A673 (cell line): ENCODE data around the gene ADAMTS2.

Source experiments
- EZH2 ChIP-seq: fragments of 200-600 bp; sonication (generic); IDR thresholded peaks from 2 replicates; pipeline ENCODE4 v1.6.1; 2017; ENCODE audit warnings: borderline replicate concordance, low read depth, mild to moderate bottlenecking, mixed read lengths, antibody characterized with exemption, low read length; ENCODE audit not compliant: poor library complexity, severe bottlenecking
- TF ChIP-seq, protein P1 (sequence below): fragments of 300-800, 200-600 bp; sonication (generic); conservative IDR thresholded peaks from 2 replicates; pipeline ENCODE4 v1.5.1; 2017; ENCODE audit warnings: low read depth, mild to moderate bottlenecking, antibody characterized with exemption, low read length, moderate library complexity, mixed read lengths

GRCh38 chr5:179147991-179148702 lies 197.1 kb downstream of the ADAMTS2 start:
- TF ChIP-seq, protein P1, sequence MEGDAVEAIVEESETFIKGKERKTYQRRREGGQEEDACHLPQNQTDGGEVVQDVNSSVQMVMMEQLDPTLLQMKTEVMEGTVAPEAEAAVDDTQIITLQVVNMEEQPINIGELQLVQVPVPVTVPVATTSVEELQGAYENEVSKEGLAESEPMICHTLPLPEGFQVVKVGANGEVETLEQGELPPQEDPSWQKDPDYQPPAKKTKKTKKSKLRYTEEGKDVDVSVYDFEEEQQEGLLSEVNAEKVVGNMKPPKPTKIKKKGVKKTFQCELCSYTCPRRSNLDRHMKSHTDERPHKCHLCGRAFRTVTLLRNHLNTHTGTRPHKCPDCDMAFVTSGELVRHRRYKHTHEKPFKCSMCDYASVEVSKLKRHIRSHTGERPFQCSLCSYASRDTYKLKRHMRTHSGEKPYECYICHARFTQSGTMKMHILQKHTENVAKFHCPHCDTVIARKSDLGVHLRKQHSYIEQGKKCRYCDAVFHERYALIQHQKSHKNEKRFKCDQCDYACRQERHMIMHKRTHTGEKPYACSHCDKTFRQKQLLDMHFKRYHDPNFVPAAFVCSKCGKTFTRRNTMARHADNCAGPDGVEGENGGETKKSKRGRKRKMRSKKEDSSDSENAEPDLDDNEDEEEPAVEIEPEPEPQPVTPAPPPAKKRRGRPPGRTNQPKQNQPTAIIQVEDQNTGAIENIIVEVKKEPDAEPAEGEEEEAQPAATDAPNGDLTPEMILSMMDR = no peak
- TF ChIP-seq EZH2 = no peak
